ENCODE data around the gene KLF17.

DNA sequence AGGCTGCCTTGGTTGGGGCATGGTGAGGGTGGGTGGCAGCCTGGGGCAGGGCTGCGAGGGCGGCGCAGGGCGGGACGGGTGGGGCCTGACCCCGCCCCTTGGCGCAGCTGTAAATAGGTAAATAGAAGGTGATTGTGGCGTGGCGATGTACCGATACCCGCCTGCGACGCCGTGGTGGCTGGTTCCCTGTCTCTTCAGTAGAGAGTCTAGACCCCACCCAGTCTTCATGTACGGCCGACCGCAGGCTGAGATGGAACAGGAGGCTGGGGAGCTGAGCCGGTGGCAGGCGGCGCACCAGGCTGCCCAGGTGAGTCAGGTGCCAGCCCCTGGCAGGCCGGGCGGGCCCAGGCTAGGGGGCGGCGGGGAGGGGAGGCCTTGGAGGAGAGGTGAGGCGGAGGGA is at the start of gene KLF17:
- TF ChIP-seq, protein P1, sequence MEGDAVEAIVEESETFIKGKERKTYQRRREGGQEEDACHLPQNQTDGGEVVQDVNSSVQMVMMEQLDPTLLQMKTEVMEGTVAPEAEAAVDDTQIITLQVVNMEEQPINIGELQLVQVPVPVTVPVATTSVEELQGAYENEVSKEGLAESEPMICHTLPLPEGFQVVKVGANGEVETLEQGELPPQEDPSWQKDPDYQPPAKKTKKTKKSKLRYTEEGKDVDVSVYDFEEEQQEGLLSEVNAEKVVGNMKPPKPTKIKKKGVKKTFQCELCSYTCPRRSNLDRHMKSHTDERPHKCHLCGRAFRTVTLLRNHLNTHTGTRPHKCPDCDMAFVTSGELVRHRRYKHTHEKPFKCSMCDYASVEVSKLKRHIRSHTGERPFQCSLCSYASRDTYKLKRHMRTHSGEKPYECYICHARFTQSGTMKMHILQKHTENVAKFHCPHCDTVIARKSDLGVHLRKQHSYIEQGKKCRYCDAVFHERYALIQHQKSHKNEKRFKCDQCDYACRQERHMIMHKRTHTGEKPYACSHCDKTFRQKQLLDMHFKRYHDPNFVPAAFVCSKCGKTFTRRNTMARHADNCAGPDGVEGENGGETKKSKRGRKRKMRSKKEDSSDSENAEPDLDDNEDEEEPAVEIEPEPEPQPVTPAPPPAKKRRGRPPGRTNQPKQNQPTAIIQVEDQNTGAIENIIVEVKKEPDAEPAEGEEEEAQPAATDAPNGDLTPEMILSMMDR (IDR thresholded peaks at IDR 0.05; ENCODE audit: low read depth, low read length, missing input control) = no peak
- TF ChIP-seq, protein P2, sequence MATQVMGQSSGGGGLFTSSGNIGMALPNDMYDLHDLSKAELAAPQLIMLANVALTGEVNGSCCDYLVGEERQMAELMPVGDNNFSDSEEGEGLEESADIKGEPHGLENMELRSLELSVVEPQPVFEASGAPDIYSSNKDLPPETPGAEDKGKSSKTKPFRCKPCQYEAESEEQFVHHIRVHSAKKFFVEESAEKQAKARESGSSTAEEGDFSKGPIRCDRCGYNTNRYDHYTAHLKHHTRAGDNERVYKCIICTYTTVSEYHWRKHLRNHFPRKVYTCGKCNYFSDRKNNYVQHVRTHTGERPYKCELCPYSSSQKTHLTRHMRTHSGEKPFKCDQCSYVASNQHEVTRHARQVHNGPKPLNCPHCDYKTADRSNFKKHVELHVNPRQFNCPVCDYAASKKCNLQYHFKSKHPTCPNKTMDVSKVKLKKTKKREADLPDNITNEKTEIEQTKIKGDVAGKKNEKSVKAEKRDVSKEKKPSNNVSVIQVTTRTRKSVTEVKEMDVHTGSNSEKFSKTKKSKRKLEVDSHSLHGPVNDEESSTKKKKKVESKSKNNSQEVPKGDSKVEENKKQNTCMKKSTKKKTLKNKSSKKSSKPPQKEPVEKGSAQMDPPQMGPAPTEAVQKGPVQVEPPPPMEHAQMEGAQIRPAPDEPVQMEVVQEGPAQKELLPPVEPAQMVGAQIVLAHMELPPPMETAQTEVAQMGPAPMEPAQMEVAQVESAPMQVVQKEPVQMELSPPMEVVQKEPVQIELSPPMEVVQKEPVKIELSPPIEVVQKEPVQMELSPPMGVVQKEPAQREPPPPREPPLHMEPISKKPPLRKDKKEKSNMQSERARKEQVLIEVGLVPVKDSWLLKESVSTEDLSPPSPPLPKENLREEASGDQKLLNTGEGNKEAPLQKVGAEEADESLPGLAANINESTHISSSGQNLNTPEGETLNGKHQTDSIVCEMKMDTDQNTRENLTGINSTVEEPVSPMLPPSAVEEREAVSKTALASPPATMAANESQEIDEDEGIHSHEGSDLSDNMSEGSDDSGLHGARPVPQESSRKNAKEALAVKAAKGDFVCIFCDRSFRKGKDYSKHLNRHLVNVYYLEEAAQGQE (IDR thresholded peaks at IDR 0.05) = no peak
- TF ChIP-seq GABPA (IDR thresholded peaks at IDR 0.05 in 1 of 2, conservative IDR thresholded peaks at IDR 0.05 in 1 of 2) = no peak
